Stimulated activated CD8-positive, alpha-beta memory T cell treated with anti-CD3 and anti-CD28 coated beads, Interleukin-7, amount 100 ng/mL, for 24 hours (primary cell): ENCODE measurements around the gene ICOS.

Experiments
- DNase-seq: peaks from one replicate; pipeline ENCODE4 v3.0.0-alpha.2; 2020; ENCODE audit warnings: low read depth

Gene ICOS, protein sequence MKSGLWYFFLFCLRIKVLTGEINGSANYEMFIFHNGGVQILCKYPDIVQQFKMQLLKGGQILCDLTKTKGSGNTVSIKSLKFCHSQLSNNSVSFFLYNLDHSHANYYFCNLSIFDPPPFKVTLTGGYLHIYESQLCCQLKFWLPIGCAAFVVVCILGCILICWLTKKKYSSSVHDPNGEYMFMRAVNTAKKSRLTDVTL

DNA sequence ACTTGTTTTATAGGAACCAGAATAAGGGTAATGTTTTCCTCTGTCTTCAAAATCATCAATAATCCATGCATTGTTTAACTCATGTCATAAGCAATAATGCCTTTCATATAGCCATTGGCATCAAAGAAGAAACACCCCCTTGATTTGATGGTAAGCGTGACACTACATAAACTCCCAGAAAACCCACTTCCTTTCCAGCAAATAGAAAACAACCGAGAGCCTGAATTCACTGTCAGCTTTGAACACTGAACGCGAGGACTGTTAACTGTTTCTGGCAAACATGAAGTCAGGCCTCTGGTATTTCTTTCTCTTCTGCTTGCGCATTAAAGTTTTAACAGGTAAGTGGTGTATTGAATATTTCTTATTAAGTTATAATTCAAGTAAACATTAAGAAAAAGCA, at the start of gene ICOS:
Gene ICOS (plus strand): TSS at position 229 of the 400 bp plus-strand sequence. CDS start 52 bp downstream, at position 281.
- no peak for DNase-seq

DNA sequence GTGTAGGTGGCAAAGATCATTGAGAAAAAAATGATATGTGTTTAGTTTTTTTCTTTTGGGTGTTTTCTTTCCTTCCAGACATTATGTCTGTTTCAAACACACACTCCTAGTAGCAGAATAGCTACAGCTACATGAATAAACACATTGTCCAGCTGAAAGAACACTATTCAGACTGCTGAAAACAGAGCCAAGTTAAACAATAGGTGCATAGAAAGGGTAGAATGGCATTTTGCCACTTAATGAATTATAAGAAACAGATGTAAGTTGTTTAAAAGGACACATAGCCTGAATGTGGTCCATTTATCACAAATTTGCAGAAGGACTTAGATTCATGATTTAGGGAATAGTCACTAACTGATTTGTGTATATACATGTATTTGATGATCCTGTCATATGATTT, 48.9 kb upstream of the ICOS start:
- no peak for DNase-seq

- DNase-seq: no peak
These were observed 47.0 kb upstream of the ICOS start for GRCh38 chr2:203889542-203889941.

- DNase-seq: no peak
These were observed 46.6 kb upstream of the ICOS start for GRCh38 chr2:203889944-203890343.

DNA sequence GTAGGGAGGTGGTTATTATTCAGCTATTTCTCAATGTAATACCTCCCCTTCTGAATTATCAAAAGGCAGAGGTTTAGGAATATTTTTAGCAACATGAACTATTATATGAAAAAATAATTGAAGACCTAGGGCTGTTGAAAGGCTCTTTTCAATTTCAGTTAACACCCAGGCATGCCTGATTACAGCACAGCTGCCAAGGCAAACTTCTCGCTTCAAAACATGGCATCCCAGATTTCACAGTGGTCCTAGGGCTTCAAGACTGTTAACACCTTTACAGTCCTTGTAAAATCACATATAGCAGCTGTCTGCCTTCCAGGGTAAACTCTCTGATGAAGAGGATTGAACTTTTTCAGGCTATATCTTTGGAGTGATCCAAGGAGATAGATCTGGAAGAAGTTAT, 45.8 kb upstream of the ICOS start:
- DNase-seq: no peak

GRCh38 chr2:203891474-203891873, 45.1 kb upstream of the ICOS start:
- DNase-seq: no peak

DNA sequence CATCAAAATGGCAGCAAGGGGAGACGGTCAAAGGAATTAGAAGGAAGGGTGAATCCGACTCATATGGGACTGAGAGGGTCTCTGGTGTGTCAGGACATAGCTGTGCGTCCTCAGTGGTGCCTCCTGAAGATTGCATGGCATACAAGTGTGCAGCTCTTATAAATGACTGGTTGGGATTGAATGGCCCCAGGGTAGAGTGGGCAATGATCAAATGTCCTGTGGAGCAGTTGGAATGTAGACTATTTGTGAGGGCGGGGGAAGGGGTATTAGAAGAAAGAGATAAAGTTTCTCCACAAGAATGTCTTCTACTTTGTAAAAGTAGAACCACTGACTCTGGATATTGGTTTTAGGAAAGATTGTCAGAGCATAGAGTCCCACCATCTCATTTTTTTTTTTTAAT, 44.4 kb upstream of the ICOS start:
- DNase-seq: no peak

- DNase-seq: no peak
These were observed 43.2 kb upstream of the ICOS start for GRCh38 chr2:203893401-203893800.

- DNase-seq: no peak
These were observed 42.7 kb upstream of the ICOS start for GRCh38 chr2:203893840-203894239.

DNA sequence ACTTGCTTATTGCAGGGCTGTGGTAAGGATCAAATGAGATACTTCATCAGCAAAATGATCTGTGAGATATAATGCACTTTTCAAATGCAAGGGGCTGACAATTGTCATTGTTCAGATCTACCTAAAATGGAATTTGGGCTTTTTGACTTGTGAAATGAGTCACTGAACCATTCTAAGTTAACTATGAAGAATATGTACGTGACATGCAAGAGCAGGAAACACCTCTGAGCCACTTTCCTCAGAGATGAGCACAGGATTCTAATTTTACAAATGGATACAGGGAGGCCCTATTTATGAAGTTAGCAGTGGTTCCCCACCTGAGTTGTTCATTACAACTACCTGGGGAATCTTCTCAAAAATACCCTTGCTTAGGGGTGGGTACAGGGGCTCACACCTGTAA, 42.3 kb upstream of the ICOS start:
- no peak for DNase-seq

- no peak for DNase-seq
These were observed 39.0 kb upstream of the ICOS start for GRCh38 chr2:203897544-203897943.

GRCh38 chr2:203898657-203899056, 37.9 kb upstream of the ICOS start:
- DNase-seq: no peak

DNA sequence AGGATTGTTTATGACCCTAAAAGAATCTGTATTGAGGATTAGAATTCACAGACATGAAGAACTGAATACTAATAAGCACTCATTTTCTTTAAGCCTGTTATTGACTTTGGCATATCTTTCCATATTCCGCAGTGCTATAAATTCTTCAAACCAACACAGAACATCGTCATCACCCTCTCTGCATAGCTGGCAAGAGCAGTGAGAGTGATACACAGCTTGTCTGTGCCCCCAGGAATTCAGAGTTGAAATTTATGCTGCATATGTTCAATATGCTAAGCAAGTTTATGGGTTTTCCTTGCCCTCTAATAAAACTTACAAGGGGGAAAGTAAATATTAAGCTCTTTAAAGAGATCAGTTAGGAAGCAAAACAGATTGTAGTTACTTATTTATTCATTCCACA, 36.3 kb upstream of the ICOS start:
- DNase-seq: no peak

GRCh38 chr2:203904022-203904421, 32.5 kb upstream of the ICOS start:
- DNase-seq: no peak

DNA sequence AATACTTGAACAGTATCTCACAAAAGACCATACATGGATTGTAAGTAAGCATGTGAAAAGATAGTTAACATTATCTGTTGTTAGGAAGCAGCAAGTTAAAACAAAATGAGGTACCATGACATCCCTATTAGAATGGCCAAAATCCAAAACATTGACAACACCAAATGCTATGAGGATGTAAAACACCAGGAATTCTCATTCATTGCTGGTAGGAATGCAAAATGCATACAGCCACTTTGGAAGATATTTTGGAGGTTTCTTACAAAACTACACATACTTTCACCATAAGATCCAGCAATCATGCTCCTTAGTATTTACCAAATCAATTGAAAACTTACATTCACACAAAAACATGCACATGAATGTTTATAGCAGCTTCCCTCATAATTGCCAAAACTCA, 30.9 kb upstream of the ICOS start:
- DNase-seq: no peak

- no peak for DNase-seq
These were observed 28.3 kb upstream of the ICOS start for GRCh38 chr2:203908066-203908796.

DNA sequence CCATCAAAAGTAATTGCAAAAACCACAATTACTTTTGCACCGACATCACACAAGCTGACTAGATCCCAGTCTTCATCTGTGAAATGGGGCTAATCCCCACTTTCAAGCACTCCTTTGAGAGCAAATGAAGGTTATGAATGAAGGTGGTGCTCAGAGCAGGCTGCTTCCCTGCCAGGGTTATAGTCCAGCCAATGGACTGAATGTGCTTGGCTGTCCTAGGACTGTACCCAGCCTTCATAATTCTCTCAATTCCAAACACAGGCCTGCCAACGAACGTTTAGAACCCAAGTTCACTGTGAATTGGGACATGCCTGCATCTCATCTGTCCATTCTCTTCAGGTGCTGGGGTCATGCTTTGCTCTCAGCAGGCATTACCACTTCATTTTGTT, 27.8 kb upstream of the ICOS start:
- no peak for DNase-seq

DNA sequence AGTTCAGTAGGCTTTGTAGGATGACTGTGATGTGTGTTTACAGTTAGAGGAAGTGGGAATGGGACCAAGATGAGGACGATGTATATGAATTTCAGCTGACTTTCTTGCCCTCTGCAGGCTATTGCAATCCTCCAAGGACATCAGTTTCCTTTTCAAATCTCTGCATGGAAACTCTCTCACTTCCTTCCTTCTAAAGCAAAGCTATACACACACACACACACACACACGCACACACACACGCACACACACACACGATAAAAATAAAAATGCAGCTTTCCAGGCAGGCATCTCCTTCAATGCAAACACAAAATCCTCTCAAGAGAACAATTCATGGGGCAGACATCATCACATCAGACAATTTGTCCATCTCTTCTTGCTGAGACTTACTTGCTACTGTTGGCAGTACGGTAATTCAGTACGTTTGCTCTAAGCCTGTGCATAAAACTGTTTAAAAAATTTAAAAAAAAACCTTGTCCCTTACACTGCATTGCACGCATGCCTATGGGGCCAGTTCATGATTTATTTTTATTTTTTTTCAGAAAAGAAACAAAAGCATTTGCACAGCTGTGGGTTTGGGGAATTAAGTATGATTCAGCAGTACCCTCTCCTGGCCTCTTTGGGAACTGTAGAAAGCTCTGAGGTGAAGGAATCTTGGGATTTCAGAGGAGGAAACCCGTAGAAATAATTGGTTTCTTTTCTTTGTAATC, 27.1 kb upstream of the ICOS start:
- no peak for DNase-seq

DNA sequence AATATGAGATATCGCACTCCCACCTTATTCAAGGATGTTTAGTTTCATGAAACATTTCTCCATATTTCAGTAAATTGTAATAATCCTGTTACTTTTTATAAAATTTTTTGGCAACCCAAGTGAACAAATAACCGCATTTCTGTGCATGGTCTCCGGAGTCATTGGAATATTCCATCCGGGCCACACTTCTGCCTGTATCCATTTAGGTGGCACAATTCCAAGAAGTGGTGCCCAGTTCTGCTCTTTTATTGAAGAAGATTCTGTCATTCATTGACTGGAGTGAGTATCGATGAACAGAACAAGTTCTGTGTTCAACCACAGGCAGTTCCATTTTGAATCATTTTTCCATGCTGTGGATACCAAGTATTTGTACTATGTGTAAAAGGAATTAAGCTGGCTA, 26.6 kb upstream of the ICOS start:
- DNase-seq: no peak

DNA sequence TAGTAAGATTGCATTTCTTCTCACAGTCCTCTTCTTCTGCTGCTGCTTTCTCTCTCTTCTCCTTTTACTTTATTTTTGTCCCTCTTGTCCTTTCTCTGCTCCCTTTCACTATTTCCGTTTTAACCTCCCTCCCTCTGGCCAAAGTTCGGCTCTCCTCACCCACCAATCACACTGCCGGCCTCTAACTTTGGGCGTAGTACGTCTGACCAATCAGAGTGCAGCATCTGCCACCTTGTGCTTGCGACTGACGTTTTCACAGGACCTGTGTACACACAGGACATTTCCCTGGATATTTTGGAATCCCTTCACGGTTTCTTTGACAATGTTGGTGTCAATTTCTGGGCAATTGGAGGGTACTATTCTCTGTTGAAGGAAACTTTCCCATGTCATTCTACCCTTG, 22.6 kb upstream of the ICOS start:
- DNase-seq: no peak

DNA sequence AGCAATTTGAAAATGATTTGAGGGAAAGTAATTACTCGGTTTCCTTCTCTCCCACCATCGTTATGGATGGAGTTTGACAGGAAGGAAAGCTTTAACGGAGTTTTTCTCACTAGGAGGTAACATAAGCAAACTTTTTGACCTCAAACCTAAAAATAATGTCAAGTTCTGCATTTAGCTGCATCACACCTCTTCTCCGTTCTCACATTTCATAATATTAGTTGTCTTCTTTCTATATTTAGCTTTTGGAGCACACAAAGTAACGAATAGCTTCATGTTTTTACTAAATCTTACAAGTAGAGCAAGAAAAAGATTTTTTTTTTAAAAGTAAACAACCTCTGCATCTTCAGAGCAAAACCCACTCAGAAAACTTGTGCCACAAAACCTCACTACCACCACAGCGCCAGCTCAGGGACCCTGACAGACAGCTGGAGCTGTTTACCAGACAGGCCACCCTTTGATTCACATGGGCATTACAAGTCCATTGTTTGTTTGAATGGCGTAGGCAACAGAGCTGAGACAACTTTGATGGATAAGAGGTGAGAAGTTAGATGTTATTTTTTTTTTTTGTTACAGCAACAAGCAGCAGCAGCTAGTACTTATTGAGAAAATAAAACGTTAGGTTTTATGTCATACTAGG, 21.9 kb upstream of the ICOS start:
- no peak for DNase-seq

DNA sequence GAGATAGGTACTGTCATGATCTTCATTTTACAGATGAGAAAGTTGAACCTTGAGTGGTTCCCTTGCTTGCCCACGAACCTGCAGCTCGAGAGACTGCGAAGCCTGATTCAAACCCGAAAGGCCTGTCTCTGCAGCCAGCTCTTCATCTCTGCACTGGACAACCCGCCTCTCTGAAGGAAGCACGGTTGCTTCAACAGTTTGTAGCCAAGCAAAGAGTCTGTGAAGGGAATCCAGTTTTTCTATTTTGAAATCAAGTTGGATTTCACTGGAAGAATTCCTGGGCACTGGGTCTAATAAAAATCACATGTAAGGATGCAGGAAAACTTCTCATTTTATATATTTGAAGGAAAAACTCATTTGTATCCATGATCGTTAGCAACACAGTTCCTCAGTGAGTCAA, 21.3 kb upstream of the ICOS start:
- DNase-seq: no peak

DNA sequence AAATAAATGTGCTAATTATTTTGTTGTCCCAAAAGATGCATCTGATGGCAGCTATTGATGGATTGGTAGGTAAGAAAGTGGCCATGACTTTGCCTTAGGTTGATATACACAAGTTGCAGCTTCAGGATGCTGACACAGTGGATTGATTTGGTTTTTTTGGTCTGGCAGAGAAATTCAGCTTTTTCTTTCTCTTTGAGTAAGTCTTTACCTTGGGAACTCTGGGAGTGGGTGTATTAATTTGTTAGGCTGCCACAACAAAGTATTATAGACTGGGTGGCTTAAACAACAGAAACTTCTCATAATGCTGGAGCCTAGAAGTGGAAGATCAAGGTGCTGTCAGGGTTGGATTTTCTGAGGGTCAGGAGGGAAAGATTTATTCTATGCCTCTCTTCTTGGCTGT, 19.8 kb upstream of the ICOS start:
- DNase-seq: no peak
